SK-N-MC (cell line): ENCODE results near the gene DNAH6.

Experiments
- EZH2 ChIP-seq: fragments of 200-600 bp; sonication (generic); IDR thresholded peaks from one replicate; pipeline ENCODE4 v1.6.1; 2017; ENCODE audit warnings: antibody characterized with exemption
- POLR2AphosphoS5 ChIP-seq: IDR thresholded peaks from 2 replicates; pipeline ENCODE4 v1.6.1; 2012; ENCODE audit warnings: mild to moderate bottlenecking, low read depth, low read length, borderline replicate concordance

DNA sequence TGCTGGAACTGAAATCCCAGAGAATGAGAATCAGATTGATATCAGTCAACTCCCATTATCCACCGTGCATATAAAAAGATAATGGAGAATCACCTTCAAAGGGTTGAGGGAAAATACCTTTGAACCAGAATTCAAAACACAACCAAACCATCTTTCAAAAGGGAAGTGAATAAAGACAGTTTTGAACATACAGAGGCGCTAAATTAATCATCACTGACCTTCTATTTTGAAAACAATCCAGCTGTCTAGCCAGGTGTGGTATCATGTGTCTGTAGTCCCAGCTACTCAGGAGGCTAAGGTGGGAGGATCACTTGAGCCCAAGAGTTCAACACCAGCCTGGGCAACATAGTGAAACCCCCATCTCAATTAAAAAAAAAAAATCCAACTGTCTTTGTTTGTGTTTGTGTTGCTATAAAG lies 300.9 kb downstream of the DNAH6 start:
- TF ChIP-seq EZH2 (no peak), POLR2AphosphoS5 (no peak)
